WTC11 (cell line): ENCODE measurements around the gene NAT16. TPM values are rescaled to one million over a fixed set of nuclear protein-coding genes. Genes with fewer than 3 reads are reported as not detected.

Experiments
- ATAC-seq: fragments of 200-7000 bp; cut with Tn5 transposase; 2 replicates; pipeline ENCODE4 v1.10.0; 2021; ENCODE audit warnings: mild to moderate bottlenecking, moderate library complexity
- CTCF ChIA-PET: fragments of 300-600 bp; sonication (Branson Sonifier 250); formaldehyde crosslinking; loops from one replicate; lab custom pipeline; 2021; ENCODE audit warnings: antibody characterized with exemption; lab: Charles Lee
- POLR2A ChIA-PET: fragments of 350-600 bp; sonication (Branson Sonifier 250); formaldehyde crosslinking; loops from one replicate; lab custom pipeline; 2021; ENCODE audit warnings: antibody characterized with exemption; lab: Charles Lee
- DNase-seq: peaks from one replicate; pipeline ENCODE4 v3.0.0; 2021; ENCODE audit warnings: low spot score
- H3K27ac Mint-ChIP-seq: 2 replicates; pipeline ENCODE4 v1.8.0; 2021; ENCODE audit warnings: mixed read lengths
- H3K27me3 Mint-ChIP-seq: 2 replicates; pipeline ENCODE4 v1.8.0; 2021; ENCODE audit warnings: low read depth, mild to moderate bottlenecking, moderate library complexity, mixed read lengths
- H3K36me3 Mint-ChIP-seq: 2 replicates; pipeline ENCODE4 v1.8.0; 2021; ENCODE audit warnings: mixed read lengths
- H3K4me1 Mint-ChIP-seq: 2 replicates; pipeline ENCODE4 v1.8.0; 2022; ENCODE audit warnings: mixed read lengths
- H3K4me3 Mint-ChIP-seq: 2 replicates; pipeline ENCODE4 v1.8.0; 2021; ENCODE audit warnings: mild to moderate bottlenecking, moderate library complexity, mixed read lengths
- H3K9me3 Mint-ChIP-seq: 2 replicates; pipeline ENCODE4 v1.8.0; 2021; ENCODE audit warnings: mixed read lengths
- CREM ChIP-seq: sonication (generic); formaldehyde crosslinking; IDR thresholded peaks from 2 replicates; pipeline ENCODE4 v1.8.1; 2022; ENCODE audit warnings: mild to moderate bottlenecking, missing genetic modification reagents, moderate library complexity
- E2F5 ChIP-seq: sonication (generic); formaldehyde crosslinking; IDR thresholded peaks from 2 replicates; pipeline ENCODE4 v1.8.1; 2022; ENCODE audit warnings: mild to moderate bottlenecking, moderate library complexity, missing genetic modification reagents
- EMX1 ChIP-seq: fragments of 250-450 bp; sonication (Bioruptor Pico); IDR thresholded peaks from 2 replicates; pipeline ENCODE4 v1.8.0; 2021; ENCODE audit warnings: mild to moderate bottlenecking
- FOXP1 ChIP-seq: sonication (generic); formaldehyde crosslinking; IDR thresholded peaks from 2 replicates; pipeline ENCODE4 v1.8.0; 2022; ENCODE audit warnings: missing genetic modification reagents, mild to moderate bottlenecking, moderate library complexity, borderline replicate concordance
- GABPB1 ChIP-seq: sonication (generic); formaldehyde crosslinking; IDR thresholded peaks from 2 replicates; pipeline ENCODE4 v1.8.1; 2023; ENCODE audit warnings: mild to moderate bottlenecking, missing genetic modification reagents
- OVOL2 ChIP-seq: fragments of 250-450 bp; sonication (Bioruptor Pico); IDR thresholded peaks from 2 replicates; pipeline ENCODE4 v1.9.0; 2021; ENCODE audit warnings: mild to moderate bottlenecking, borderline replicate concordance
- PRRX2 ChIP-seq: fragments of 250-450 bp; sonication (Bioruptor Pico); IDR thresholded peaks from 2 replicates; pipeline ENCODE4 v1.8.0; 2021; ENCODE audit warnings: mild to moderate bottlenecking
- TEAD1 ChIP-seq: sonication (generic); formaldehyde crosslinking; IDR thresholded peaks from 2 replicates; pipeline ENCODE4 v1.8.0; 2022; ENCODE audit warnings: mild to moderate bottlenecking, missing genetic modification reagents
- ZBTB43 ChIP-seq: sonication (generic); formaldehyde crosslinking; IDR thresholded peaks from 2 replicates; pipeline ENCODE4 v1.8.1; 2023; ENCODE audit warnings: mild to moderate bottlenecking, missing genetic modification reagents
- ZNF121 ChIP-seq: sonication (generic); formaldehyde crosslinking; IDR thresholded peaks from 2 replicates; pipeline ENCODE4 v1.8.0; 2023; ENCODE audit warnings: missing genetic modification reagents
- ZNF416 ChIP-seq: fragments of 250-450 bp; sonication (Bioruptor Pico); IDR thresholded peaks from 2 replicates; pipeline ENCODE4 v1.9.0; 2021; ENCODE audit warnings: mild to moderate bottlenecking, inconsistent platforms
- ZNF425 ChIP-seq: fragments of 250-450 bp; sonication (Bioruptor Pico); conservative IDR thresholded peaks from 2 replicates; pipeline ENCODE4 v1.9.0; 2021; ENCODE audit warnings: mild to moderate bottlenecking
- ZNF532 ChIP-seq: fragments of 250-450 bp; sonication (Bioruptor Pico); IDR thresholded peaks from 2 replicates; pipeline ENCODE4 v1.9.0; 2021; ENCODE audit warnings: mild to moderate bottlenecking, borderline replicate concordance
- total RNA-seq: library from RNA; stranded (reverse); gene quantifications from 3 replicates; pipeline ENCODE4 v1.2.3, GENCODE V29; 2021
- TF ChIP-seq, protein P1 (sequence below): fragments of 250-450 bp; sonication (Bioruptor Pico); IDR thresholded peaks from 2 replicates; pipeline ENCODE4 v1.8.0; 2021; ENCODE audit warnings: mild to moderate bottlenecking
- TF ChIP-seq, protein P2 (sequence below): fragments of 200-600 bp; IDR thresholded peaks from 2 replicates; pipeline ENCODE4 v1.8.0; 2022; ENCODE audit warnings: antibody characterized with exemption
- TF ChIP-seq, protein P3 (sequence below): sonication (generic); formaldehyde crosslinking; IDR thresholded peaks from 2 replicates; pipeline ENCODE4 v1.8.0; 2023; ENCODE audit warnings: missing genetic modification reagents
- TF ChIP-seq, protein P4 (sequence below): sonication (generic); formaldehyde crosslinking; IDR thresholded peaks from 2 replicates; pipeline ENCODE4 v1.8.1; 2022; ENCODE audit warnings: low read depth, mild to moderate bottlenecking, moderate library complexity, missing genetic modification reagents, borderline replicate concordance
- TF ChIP-seq, protein P5 (sequence below): sonication (generic); formaldehyde crosslinking; IDR thresholded peaks from 2 replicates; pipeline ENCODE4 v1.8.0; 2023; ENCODE audit warnings: mild to moderate bottlenecking, missing genetic modification reagents

NAT16 gene
- total RNA-seq, 1 experiment from 2014 or later: 0.39 TPM

DNA sequence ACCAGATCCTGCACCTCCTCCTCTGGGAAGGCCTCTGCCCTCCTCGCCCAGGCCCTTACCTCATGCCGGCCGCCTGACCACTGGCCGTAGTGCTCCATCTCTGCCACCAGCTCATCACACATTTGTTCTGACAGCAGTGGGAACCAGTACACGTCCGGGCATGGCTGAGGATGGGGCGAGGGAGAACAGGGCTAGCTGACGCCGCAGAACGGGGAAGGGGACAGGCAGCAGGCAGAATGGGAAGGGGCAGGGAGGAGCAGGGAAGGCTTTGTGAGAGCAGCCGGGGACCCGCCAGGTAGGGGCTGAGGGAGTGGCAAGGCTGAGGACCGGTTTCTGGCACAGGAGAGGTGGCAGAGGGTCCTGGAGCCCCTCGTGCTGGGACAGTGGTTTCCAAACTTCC lies 28.7 kb upstream of the NAT16 start:
- TF ChIP-seq ZNF416 (CRISPR knock-in tag): no peak
- TF ChIP-seq EMX1 (CRISPR knock-in tag): no peak
- TF ChIP-seq TEAD1: no peak
- TF ChIP-seq, protein P1, sequence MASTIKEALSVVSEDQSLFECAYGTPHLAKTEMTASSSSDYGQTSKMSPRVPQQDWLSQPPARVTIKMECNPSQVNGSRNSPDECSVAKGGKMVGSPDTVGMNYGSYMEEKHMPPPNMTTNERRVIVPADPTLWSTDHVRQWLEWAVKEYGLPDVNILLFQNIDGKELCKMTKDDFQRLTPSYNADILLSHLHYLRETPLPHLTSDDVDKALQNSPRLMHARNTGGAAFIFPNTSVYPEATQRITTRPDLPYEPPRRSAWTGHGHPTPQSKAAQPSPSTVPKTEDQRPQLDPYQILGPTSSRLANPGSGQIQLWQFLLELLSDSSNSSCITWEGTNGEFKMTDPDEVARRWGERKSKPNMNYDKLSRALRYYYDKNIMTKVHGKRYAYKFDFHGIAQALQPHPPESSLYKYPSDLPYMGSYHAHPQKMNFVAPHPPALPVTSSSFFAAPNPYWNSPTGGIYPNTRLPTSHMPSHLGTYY (CRISPR knock-in tag): no peak
- TF ChIP-seq FOXP1 (CRISPR knock-in tag): no peak
- no peak for TF ChIP-seq ZNF425 (CRISPR knock-in tag)
- TF ChIP-seq ZBTB43 (CRISPR knock-in tag): no peak
- no peak for TF ChIP-seq GABPB1 (CRISPR knock-in tag)
- TF ChIP-seq CREM (CRISPR knock-in tag): no peak
- Mint-ChIP-seq H3K27me3 (no peaks in the 10 kb centered on the region), H3K36me3 (peaks cover 3% of the 10 kb centered on the region; the same call in 1 of the 2 replicates), H3K27ac (peak overlapping the region; percentile 74), H3K9me3 (no peaks in the 10 kb centered on the region), H3K4me1 (no peaks in the 10 kb centered on the region; the same call in 1 of the 2 replicates), H3K4me3 (no peak overlapping the region)
- no peak for DNase-seq
- POLR2A ChIA-PET: no interaction called here
- ATAC-seq: no peak
- CTCF ChIA-PET: interaction anchor here (0.7 to 1.0 kb wide), 3 partner anchors 9 to 114 kb away, joined by 3 read pairs; partner anchors contain the start of gene ZNHIT1

DNA sequence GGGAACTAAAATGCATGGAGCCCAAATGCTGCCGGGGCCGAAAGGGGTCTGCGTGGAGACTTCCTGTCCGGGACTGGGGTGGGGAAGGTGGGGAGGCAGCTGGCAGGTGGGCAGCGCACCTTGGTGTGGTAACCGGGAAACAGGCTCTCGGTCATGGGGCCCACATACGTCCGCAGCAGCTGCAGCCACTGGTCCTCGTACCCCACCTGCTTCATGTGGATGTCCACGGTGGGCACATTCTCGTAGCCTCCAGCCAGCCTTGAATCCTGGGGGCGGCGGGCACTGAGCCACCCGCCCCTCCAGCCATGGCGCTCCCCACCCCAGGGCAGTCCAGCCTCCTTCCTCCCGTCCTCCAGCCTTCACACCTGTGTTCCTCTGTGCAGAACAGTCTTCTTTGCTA lies 27.4 kb upstream of the NAT16 start:
- peaks cover 3% of the 10 kb centered on the region; the same call in 1 of the 2 replicates for H3K36me3 Mint-ChIP-seq
- peaks cover 6% of the 10 kb centered on the region for H3K4me1 Mint-ChIP-seq
- peaks cover 7% of the 10 kb centered on the region for H3K27me3 Mint-ChIP-seq
- ATAC-seq (no peak), DNase-seq (no peak)
- peak overlapping the region; percentile 66; the same call in 1 of the 2 replicates for H3K27ac Mint-ChIP-seq
- H3K9me3 Mint-ChIP-seq: no peaks in the 10 kb centered on the region
- CTCF ChIA-PET: interaction anchor here (1.2 kb wide), 1 partner anchor 15 kb away, joined by 3 read pairs; no protein-coding TSS in a partner anchor
- H3K4me3 Mint-ChIP-seq: no peak overlapping the region
- POLR2A ChIA-PET: no interaction called here
- TF ChIP-seq, protein P2, sequence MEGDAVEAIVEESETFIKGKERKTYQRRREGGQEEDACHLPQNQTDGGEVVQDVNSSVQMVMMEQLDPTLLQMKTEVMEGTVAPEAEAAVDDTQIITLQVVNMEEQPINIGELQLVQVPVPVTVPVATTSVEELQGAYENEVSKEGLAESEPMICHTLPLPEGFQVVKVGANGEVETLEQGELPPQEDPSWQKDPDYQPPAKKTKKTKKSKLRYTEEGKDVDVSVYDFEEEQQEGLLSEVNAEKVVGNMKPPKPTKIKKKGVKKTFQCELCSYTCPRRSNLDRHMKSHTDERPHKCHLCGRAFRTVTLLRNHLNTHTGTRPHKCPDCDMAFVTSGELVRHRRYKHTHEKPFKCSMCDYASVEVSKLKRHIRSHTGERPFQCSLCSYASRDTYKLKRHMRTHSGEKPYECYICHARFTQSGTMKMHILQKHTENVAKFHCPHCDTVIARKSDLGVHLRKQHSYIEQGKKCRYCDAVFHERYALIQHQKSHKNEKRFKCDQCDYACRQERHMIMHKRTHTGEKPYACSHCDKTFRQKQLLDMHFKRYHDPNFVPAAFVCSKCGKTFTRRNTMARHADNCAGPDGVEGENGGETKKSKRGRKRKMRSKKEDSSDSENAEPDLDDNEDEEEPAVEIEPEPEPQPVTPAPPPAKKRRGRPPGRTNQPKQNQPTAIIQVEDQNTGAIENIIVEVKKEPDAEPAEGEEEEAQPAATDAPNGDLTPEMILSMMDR: no peak
- TF ChIP-seq ZNF532 (CRISPR knock-in tag) (no peak), PRRX2 (CRISPR knock-in tag) (no peak), OVOL2 (CRISPR knock-in tag) (no peak), ZNF121 (CRISPR knock-in tag) (no peak), E2F5 (CRISPR knock-in tag) (no peak)
- TF ChIP-seq, protein P3, sequence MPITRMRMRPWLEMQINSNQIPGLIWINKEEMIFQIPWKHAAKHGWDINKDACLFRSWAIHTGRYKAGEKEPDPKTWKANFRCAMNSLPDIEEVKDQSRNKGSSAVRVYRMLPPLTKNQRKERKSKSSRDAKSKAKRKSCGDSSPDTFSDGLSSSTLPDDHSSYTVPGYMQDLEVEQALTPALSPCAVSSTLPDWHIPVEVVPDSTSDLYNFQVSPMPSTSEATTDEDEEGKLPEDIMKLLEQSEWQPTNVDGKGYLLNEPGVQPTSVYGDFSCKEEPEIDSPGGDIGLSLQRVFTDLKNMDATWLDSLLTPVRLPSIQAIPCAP: no peak
- TF ChIP-seq, protein P4, sequence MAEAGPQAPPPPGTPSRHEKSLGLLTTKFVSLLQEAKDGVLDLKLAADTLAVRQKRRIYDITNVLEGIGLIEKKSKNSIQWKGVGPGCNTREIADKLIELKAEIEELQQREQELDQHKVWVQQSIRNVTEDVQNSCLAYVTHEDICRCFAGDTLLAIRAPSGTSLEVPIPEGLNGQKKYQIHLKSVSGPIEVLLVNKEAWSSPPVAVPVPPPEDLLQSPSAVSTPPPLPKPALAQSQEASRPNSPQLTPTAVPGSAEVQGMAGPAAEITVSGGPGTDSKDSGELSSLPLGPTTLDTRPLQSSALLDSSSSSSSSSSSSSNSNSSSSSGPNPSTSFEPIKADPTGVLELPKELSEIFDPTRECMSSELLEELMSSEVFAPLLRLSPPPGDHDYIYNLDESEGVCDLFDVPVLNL (CRISPR knock-in tag): no peak
- TF ChIP-seq, protein P5, sequence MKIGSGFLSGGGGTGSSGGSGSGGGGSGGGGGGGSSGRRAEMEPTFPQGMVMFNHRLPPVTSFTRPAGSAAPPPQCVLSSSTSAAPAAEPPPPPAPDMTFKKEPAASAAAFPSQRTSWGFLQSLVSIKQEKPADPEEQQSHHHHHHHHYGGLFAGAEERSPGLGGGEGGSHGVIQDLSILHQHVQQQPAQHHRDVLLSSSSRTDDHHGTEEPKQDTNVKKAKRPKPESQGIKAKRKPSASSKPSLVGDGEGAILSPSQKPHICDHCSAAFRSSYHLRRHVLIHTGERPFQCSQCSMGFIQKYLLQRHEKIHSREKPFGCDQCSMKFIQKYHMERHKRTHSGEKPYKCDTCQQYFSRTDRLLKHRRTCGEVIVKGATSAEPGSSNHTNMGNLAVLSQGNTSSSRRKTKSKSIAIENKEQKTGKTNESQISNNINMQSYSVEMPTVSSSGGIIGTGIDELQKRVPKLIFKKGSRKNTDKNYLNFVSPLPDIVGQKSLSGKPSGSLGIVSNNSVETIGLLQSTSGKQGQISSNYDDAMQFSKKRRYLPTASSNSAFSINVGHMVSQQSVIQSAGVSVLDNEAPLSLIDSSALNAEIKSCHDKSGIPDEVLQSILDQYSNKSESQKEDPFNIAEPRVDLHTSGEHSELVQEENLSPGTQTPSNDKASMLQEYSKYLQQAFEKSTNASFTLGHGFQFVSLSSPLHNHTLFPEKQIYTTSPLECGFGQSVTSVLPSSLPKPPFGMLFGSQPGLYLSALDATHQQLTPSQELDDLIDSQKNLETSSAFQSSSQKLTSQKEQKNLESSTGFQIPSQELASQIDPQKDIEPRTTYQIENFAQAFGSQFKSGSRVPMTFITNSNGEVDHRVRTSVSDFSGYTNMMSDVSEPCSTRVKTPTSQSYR (CRISPR knock-in tag): no peak
